GM19455 (cell line): Measurements from ENCODE around the gene ZNF75A.
A peak's percentile ranks its signal among the peaks of the same experiment; 100 is the strongest.
"Not testable (repeated sequence)": the region's sequence is repeated elsewhere in the genome, so short reads cannot be mapped to it uniquely, and the experiment has no call there.

ENCODE experiments used
- ATAC-seq: cut with Tn5 transposase; IDR thresholded peaks from one replicate; pipeline ENCODE4 v1.9.1; 2021; ENCODE audit not compliant: unreplicated experiment

The ZNF75A gene

GRCh38 chr16:3305109-3306068 is at the start of gene ZNF75A, which contains the start of gene TIGD7:
Gene ZNF75A, plus strand, starts transcription at chr16:3305497. Its CDS starts 2,932 bp downstream, at chr16:3308429.
Gene TIGD7, minus strand, starts transcription at chr16:3305430. Its CDS starts 4,816 bp downstream, at chr16:3300614.
- peak; percentile 90 for ATAC-seq

- ATAC-seq, result no peak
Observed at GRCh38 chr16:3256146-3256865, 49.0 kb upstream of the ZNF75A start, which contains the start of gene MEFV. Gene MEFV, minus strand, starts transcription at chr16:3256633. Its CDS starts 46 bp downstream, at chr16:3256587.

GRCh38 chr16:3256866-3257465 is 48.3 kb upstream of the ZNF75A start:
- no peak for ATAC-seq

- no peak for ATAC-seq
Observed at GRCh38 chr16:3259836-3260235, 45.5 kb upstream of the ZNF75A start.

DNA sequence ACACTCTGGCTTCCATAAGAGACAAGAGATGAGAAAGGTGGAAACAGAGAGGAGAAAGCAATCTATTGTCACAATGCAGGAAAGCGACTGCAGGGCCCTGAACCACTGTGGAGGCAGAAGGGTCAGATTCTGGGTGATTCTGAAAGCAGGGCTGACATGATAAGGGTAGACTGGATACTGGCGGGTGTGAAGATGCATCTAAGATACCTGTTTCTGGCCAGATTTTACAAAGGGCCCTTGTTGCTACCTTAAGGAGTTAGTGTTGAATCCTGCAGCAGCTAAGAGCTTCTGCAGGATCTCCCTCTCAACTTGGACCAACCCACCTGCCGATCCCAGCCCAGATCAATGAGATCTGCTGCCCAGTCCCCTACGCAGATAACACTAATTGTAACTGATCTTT is 42.8 kb upstream of the ZNF75A start:
- ATAC-seq, result no peak

DNA sequence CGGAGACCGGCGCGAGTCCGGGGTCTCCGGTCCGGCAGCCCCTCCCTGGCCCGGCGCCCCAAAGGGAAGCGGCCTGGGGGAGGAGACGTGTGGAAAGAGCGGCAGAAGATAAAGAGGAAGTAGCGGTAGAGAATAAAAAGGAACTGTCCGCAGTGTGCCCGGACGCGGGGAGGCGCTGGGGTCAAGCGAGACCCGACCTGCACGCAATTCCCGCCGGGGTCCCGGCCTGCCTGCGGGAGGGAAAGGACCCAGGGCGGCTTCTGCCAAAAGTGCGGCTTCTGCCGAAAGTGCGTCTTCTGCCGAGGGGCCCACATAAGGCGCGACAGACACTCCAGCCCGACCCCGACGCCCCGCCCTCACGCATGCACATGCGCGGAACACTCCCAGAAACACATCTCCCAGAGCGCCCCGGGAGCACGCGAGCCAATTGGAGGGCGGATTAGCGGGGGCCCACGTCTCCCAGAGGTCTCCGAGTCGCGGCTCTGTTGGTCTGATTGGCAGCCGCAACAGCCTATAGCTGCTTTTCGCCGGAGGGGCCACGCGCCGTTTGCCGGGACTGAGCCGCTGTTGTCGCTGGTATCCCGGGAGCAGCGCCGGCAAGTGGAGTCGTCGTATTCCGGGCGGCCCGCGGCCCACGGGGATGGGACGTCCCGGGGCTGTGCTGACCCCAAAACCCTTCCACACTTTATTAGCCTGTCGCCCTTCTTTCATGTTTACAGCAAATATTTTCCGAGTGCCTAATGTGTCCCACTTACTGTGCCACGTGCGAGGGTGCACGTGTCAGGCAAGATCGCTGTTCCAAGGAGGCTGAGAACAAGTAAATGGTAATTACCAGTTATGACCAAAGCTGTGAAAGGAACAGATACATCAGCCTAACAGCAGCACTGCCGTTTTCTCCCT is 40.9 kb upstream of the ZNF75A start:
- ATAC-seq, result peak; percentile 86

DNA sequence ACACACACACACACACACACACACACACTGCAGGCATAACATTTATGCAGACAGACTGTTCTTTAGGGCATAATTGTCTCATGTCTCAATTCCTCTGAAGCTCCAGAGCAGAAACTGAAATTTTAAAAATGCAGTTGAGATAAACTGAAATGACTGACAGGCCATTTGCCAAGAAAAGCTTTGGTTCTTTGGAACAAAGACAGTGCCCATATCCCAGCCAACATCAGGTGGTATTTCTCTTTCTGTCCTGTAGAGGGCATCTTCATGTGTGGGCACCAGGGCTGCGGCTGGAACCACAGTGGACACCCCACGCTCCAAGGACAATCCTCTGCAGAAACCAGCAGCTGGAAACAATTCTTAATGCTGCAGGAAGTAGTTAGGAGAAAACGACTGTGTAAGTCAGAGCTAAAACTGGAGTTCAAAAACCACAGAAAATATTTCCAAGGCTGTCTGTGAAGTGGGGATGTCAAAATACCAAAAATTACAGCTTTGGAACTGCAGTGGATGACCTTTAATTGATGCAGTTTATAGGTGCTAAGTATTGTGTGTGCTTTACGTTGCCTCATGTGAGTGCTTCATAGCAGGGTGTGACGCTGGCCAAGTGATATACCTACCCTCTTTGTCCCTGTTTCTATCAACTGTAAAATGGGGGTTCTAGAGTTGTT is 38.3 kb upstream of the ZNF75A start:
- no peak for ATAC-seq

- ATAC-seq, result no peak
Observed at GRCh38 chr16:3268294-3268693, 37.0 kb upstream of the ZNF75A start.

- not testable (repeated sequence) for ATAC-seq
Observed at GRCh38 chr16:3270718-3271117, 34.6 kb upstream of the ZNF75A start.

DNA sequence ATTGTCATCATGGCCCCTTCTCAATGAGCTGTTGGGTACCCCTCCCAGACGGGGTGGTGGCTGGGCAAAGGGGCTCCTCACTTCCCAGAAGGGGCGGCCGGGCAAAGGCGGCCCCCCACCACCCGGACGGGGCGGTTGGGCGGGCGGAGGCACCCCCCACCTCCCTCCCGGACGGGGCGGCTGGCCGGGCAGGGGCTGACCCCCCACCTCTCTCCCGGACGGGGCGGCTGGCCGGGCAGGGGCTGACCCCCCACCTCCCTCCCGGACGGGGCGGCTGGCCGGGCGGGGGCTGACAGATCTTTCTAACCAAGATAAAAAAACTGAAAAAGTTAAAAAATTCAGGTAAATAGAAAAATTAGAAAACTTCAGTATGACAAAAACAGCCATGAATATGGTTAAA is 34.0 kb upstream of the ZNF75A start:
- ATAC-seq, result not testable (repeated sequence)

- ATAC-seq, result no peak
Observed at GRCh38 chr16:3274490-3274889, 30.8 kb upstream of the ZNF75A start.

DNA sequence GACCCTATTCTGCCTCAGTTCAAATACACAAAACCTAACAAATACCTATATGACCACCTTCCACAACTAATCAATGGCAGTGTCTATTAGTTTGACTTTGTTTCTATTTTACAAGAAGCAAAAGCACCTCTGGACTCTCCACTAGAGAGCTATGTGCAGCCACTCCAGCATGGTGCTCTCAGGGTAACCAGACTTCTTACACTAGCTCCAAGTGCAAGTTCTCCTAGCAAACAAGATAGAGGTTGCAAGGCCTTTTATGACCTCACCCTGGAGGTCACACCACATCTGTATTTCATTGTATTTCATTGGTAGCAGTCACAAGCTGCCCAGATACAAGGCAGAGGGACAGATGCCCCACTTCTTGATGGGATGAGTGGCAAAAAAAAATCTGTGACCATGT is 30.4 kb upstream of the ZNF75A start:
- ATAC-seq, result no peak

GRCh38 chr16:3276679-3277078 is 28.6 kb upstream of the ZNF75A start:
- ATAC-seq, result no peak

DNA sequence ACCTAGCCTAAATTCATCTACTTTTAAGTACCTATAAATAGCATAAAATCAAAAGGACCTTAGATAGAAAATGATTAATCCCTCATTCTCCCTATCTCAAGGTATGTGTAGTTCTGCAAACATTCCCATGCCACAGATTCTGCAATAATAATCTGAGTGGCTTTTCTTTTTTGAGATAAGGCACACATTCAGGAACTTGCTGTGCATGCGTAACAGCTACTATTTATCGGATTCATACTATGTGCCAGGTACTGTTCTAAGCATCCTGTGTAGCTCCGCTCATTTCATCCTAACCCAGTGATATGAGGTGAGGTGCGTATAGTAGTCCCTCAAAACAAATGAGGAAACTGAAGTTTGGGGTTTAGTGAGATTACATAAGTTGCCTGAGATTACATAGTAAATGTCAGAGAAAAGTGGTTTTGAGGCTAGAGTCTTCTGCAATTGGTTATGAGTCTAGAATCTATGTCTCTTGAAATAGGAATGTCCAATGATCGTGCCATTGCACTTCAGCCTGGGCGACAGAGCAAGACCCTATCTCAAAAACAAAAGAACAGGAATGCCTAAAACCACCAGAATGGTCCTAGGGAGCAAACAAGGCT is 24.0 kb upstream of the ZNF75A start:
- ATAC-seq, result no peak

DNA sequence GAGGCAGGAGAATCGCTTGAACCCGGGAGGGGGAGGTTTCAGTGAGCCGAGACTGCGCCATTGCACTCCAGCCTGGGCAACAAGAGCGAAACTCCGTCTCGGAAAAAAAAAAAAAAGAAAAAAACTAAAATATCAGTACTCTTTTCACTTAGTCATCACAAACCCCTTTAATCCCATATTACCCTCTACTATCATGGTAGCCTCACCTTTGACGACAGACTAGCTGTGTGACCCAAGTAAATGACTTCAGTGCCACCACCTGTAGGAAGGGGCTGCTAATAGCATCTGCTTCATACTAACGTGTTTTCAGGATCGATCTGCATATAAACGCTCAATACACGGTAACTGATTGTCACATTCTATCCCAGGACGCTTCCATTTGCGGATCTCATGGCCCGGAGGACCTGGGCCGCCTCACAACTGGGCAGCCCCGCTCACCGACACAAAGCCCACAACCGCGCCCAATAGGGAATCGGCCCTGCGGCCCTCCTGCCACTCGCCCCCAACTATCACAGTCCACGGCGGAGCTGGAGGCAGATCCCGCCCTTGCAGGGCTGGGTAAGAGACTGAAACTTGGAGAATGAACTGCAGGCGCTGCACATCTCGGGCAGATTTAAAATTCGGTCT is 23.1 kb upstream of the ZNF75A start:
- peak; percentile 32 for ATAC-seq

- ATAC-seq, result peak; percentile 83
Observed at GRCh38 chr16:3282730-3283542, 22.4 kb upstream of the ZNF75A start, which contains the start of gene ZNF263. Gene ZNF263, plus strand, starts transcription at chr16:3283491. Its CDS starts 328 bp downstream, at chr16:3283819.

DNA sequence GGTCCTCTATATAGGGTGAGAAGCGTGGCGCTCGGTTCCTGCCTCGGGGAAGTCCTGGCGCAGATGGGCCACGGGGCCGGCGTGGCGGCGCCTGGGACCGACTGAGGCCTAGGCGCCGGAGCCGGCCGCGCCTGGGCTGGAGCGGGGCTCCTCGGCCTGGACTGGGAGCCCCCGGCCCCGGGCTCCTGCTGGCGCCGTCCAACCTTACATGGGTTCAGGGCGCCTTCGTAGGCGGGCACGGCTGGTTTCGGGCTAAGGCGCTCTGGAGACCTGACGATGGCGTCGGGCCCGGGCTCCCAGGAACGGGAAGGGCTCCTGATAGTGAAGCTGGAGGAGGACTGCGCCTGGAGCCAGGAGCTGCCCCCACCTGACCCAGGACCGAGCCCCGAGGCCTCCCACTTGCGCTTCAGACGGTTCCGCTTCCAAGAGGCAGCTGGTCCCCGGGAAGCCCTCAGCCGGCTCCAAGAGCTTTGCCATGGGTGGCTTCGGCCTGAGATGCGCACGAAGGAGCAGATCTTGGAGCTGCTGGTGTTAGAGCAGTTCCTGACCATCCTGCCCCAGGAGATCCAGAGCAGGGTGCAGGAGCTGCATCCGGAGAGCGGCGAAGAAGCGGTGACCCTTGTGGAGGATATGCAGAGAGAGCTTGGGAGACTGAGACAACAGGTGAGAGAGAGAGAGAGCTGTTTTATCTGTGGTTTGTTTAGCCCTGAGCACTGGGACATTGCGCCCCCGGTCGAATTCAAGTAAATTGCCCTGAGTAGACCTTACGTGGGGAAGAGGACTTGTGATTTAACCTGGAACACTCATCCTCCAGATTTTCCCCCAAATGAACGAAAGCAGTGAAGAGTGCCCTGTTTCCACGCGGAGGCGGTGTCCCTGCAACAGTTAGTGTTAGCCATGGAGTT is 21.5 kb upstream of the ZNF75A start:
- ATAC-seq, result no peak
